Sigmoid colon (tissue), 4 donors: ENCODE measurements around the gene WDR1.

Experiments
- EP300 ChIP-seq, 4 donors: sonication (generic); formaldehyde crosslinking; IDR thresholded peaks; one replicate each; pipeline ENCODE4 v1.6.1; 2017; ENCODE audit warnings: antibody characterized with exemption in 4 of 4
- POLR2A ChIP-seq, 2 donors: fragments of 450-650 bp; IDR thresholded peaks; one replicate each; pipeline ENCODE4 v1.6.1; 2016; ENCODE audit warnings: antibody characterized with exemption in 2 of 2, mild to moderate bottlenecking in 2 of 2, moderate library complexity in 2 of 2
- POLR2AphosphoS5 ChIP-seq, 4 donors: sonication (generic); formaldehyde crosslinking; IDR thresholded peaks; one replicate each; pipeline ENCODE4 v1.6.1; 2017; ENCODE audit warnings: antibody characterized with exemption in 4 of 4
- TF ChIP-seq, protein P1 (sequence below), 4 experiments: fragments of 450-650 bp in 3 of 4; fragments of 200-600 bp in 1 of 4; IDR thresholded peaks; one replicate each; pipeline ENCODE4 v1.5.1; 2016 to 2019; ENCODE audit warnings: antibody characterized with exemption in 4 of 4, mild to moderate bottlenecking in 3 of 4, moderate library complexity in 2 of 4

DNA sequence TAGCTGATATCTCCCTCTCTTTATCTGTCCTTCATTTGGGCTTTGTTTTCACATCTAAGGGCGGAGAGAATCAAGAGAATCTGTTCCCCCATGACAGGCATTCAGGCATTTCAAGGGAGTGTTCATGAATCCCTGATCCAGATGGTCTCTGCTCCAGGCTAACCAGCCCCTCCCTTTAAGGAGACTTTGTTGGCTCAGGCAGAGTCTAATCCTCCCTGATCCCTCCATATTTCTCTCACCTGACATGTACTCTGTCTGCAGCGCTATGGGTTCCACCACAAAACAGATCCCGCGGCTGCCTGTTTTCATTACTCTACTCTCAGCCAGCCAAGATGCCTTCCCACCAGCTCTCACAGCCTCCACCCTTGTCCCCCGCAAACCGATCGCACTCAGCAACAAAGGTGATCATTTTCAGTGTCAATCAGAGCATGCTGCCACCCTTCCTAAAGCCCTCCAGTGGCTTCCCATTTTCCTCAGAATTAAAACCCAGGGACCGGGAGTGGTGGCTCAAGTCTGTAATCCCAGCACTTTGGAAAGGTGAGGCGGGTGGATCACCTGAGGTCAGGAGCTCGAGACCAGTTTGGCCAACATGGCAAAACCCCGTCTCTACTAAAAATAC is 65.0 kb downstream of the WDR1 start:
- TF ChIP-seq, protein P1, sequence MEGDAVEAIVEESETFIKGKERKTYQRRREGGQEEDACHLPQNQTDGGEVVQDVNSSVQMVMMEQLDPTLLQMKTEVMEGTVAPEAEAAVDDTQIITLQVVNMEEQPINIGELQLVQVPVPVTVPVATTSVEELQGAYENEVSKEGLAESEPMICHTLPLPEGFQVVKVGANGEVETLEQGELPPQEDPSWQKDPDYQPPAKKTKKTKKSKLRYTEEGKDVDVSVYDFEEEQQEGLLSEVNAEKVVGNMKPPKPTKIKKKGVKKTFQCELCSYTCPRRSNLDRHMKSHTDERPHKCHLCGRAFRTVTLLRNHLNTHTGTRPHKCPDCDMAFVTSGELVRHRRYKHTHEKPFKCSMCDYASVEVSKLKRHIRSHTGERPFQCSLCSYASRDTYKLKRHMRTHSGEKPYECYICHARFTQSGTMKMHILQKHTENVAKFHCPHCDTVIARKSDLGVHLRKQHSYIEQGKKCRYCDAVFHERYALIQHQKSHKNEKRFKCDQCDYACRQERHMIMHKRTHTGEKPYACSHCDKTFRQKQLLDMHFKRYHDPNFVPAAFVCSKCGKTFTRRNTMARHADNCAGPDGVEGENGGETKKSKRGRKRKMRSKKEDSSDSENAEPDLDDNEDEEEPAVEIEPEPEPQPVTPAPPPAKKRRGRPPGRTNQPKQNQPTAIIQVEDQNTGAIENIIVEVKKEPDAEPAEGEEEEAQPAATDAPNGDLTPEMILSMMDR (IDR thresholded peaks at IDR 0.05), result no peak
- TF ChIP-seq POLR2AphosphoS5 (IDR thresholded peaks at IDR 0.05) (no peak), POLR2A (IDR thresholded peaks at IDR 0.05) (no peak), EP300 (IDR thresholded peaks at IDR 0.05) (no peak)
